Loucy (cell line): ENCODE results near the gene BRAF.

Experiments
- H2AFZ ChIP-seq: fragments of 200-600 bp; sonication (generic); 2 replicates; pipeline ENCODE4 v1.6.0; 2016; ENCODE audit warnings: antibody characterized with exemption, mild to moderate bottlenecking, low read length, moderate library complexity
- H3F3A ChIP-seq: fragments of 200-600 bp; 2 replicates; pipeline ENCODE4 v1.6.0; 2016; ENCODE audit warnings: antibody characterized with exemption, low read depth, mild to moderate bottlenecking
- H3K27me3 ChIP-seq: fragments of 200-600 bp; sonication (generic); 2 replicates; pipeline ENCODE4 v1.6.1; 2014; ENCODE audit warnings: low read length, mild to moderate bottlenecking; ENCODE audit not compliant: insufficient read depth, poor library complexity, severe bottlenecking
- H3K36me3 ChIP-seq: fragments of 200-600 bp; sonication (generic); 2 replicates; pipeline ENCODE4 v1.6.1; 2016; ENCODE audit warnings: low read length; ENCODE audit not compliant: insufficient read depth
- H3K4me1 ChIP-seq: fragments of 200-600 bp; sonication (generic); 2 replicates; pipeline ENCODE4 v1.5.1; 2014; ENCODE audit warnings: low read length, mild to moderate bottlenecking; ENCODE audit not compliant: insufficient read depth, poor library complexity, severe bottlenecking
- H3K4me2 ChIP-seq: fragments of 200-600 bp; sonication (generic); 2 replicates; pipeline ENCODE4 v1.6.0; 2014; ENCODE audit warnings: antibody characterized with exemption, low read length, low read depth, mild to moderate bottlenecking; ENCODE audit not compliant: poor library complexity, severe bottlenecking
- H3K4me3 ChIP-seq: fragments of 200-600 bp; sonication (generic); 2 replicates; pipeline ENCODE4 v1.5.1; 2014; ENCODE audit warnings: low read length, mild to moderate bottlenecking, mixed read lengths; ENCODE audit not compliant: poor library complexity, severe bottlenecking
- H3K79me2 ChIP-seq: fragments of 200-600 bp; sonication (generic); 2 replicates; pipeline ENCODE4 v1.6.1; 2014; ENCODE audit warnings: low read length; ENCODE audit not compliant: insufficient read depth
- H3K9ac ChIP-seq: fragments of 200-600 bp; sonication (generic); 2 replicates; pipeline ENCODE4 v1.6.0; 2014; ENCODE audit warnings: mild to moderate bottlenecking, low read depth, low read length, moderate library complexity; ENCODE audit not compliant: poor library complexity, severe bottlenecking
- H3K9me2 ChIP-seq: fragments of 200-600 bp; sonication (generic); replicated peaks from 2 replicates; pipeline ENCODE4 v1.6.1; 2016; ENCODE audit warnings: low read depth, low read length, mixed read lengths
- H3K9me3 ChIP-seq: fragments of 200-600 bp; sonication (generic); 2 replicates; pipeline ENCODE4 v1.6.1; 2014; ENCODE audit warnings: mild to moderate bottlenecking, antibody characterized with exemption, low read length, low read depth; ENCODE audit not compliant: insufficient read depth
- H4K20me1 ChIP-seq: fragments of 200-600 bp; sonication (generic); 2 replicates; pipeline ENCODE4 v1.6.0; 2014; ENCODE audit warnings: antibody characterized with exemption, low read length, mild to moderate bottlenecking; ENCODE audit not compliant: insufficient read depth, poor library complexity, severe bottlenecking
- CTCF ChIP-seq: fragments of 200-600 bp; sonication (generic); conservative IDR thresholded peaks from 2 replicates; pipeline ENCODE4 v1.5.1; 2014; ENCODE audit warnings: mild to moderate bottlenecking, antibody characterized with exemption, low read length
- EZH2phosphoT487 ChIP-seq: fragments of 200-600 bp; IDR thresholded peaks from 2 replicates; pipeline ENCODE4 v1.6.1; 2018; ENCODE audit warnings: antibody characterized with exemption, mild to moderate bottlenecking, moderate library complexity, borderline replicate concordance

Gene BRAF

DNA sequence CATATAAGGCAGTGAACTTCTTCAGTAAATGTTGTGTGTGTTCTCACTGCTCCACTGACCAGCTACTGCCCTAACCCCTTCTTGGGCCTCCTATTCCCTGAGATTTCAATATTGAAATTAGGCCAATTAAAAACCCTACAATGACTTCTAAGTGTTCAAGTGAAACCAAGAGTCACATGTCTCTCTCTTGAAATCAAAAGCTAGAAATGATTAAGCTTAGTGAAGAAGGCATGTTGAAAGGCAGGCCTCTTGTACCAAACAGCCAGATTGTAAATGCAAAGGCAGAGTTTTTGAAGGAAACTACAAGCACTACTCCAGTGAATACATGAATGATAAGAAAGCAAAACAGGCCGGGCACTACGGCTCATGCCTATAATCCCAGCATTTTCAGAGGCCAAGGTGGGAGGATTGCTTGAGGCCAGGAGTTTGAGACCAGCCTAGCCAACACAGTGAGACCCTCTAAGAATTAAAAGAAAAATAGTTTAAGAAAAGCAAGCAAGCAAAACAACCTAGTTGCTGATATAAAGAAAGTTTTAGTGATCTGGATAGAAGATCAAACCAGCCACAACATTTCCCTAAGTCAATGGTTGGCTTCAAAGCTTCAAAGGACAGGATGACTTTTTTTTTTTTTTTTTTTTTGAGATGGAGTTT lies 22.3 kb downstream of the BRAF start:
- Histone ChIP-seq H3K4me2 (no peak overlapping the region), H3K27me3 (no peaks in the 10 kb centered on the region), H3F3A (no peaks in the 10 kb centered on the region), H4K20me1 (peaks cover 10% of the 10 kb centered on the region), H3K4me1 (peaks cover 4% of the 10 kb centered on the region), H3K9me3 (peaks cover 6% of the 10 kb centered on the region; the same call in 1 of the 2 replicates), H3K79me2 (peaks cover 63% of the 10 kb centered on the region), H3K9me2 (no peaks in the 10 kb centered on the region), H3K4me3 (no peak overlapping the region), H3K9ac (no peak overlapping the region), H3K36me3 (peaks cover 5% of the 10 kb centered on the region; the same call in 1 of the 2 replicates), H2AFZ (no peak overlapping the region)
- TF ChIP-seq EZH2phosphoT487 (no peak), CTCF (no peak)

DNA sequence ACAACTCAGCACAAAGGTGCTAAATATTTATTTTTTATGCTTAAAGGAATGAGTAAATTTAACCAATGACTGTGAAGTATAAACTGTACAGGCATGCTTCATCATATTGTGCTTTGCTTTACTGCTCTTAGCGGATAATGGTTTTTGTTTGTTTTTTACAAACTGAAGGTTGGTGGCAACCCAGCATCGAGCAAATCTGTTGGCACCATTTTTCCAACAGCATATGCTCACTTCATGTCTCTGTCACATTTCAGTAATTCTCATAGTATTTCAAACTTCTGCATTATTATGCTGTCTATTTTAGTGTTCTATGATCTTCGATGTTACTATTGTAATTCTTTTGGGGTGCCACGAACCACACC lies 22.8 kb downstream of the BRAF start:
- peaks cover 4% of the 10 kb centered on the region for H3K4me1 ChIP-seq
- H3K9me2 ChIP-seq = no peaks in the 10 kb centered on the region
- H3K79me2 ChIP-seq = peaks cover 64% of the 10 kb centered on the region
- H3K9ac ChIP-seq = no peak overlapping the region
- H3K4me2 ChIP-seq = no peak overlapping the region
- H3K27me3 ChIP-seq = no peaks in the 10 kb centered on the region
- peaks cover 10% of the 10 kb centered on the region for H4K20me1 ChIP-seq
- no peak overlapping the region for H3K4me3 ChIP-seq
- H3K36me3 ChIP-seq = peaks cover 5% of the 10 kb centered on the region; the same call in 1 of the 2 replicates
- no peak for TF ChIP-seq EZH2phosphoT487
- no peak for TF ChIP-seq CTCF
- no peaks in the 10 kb centered on the region for H3F3A ChIP-seq
- H2AFZ ChIP-seq = no peak overlapping the region
- peaks cover 6% of the 10 kb centered on the region; the same call in 1 of the 2 replicates for H3K9me3 ChIP-seq

- H2AFZ ChIP-seq = no peak overlapping the region
- H4K20me1 ChIP-seq = peaks cover 10% of the 10 kb centered on the region
- no peak overlapping the region for H3K4me3 ChIP-seq
- peaks cover 71% of the 10 kb centered on the region for H3K79me2 ChIP-seq
- no peaks in the 10 kb centered on the region for H3K27me3 ChIP-seq
- H3K4me2 ChIP-seq = no peak overlapping the region
- H3K36me3 ChIP-seq = peaks cover 8% of the 10 kb centered on the region; the same call in 1 of the 2 replicates
- H3K9ac ChIP-seq = no peak overlapping the region
- no peaks in the 10 kb centered on the region for H3F3A ChIP-seq
- peaks cover 4% of the 10 kb centered on the region for H3K4me1 ChIP-seq
- TF ChIP-seq CTCF (peak; percentile 22; the same call in 1 of the 2 replicates), EZH2phosphoT487 (no peak)
- no peaks in the 10 kb centered on the region for H3K9me2 ChIP-seq
- peaks cover 6% of the 10 kb centered on the region; the same call in 1 of the 2 replicates for H3K9me3 ChIP-seq
Measured at GRCh38 chr7:140899883-140900282, 24.8 kb downstream of the BRAF start.
